Thyroid gland (tissue), 4 donors: ENCODE measurements around the gene ARHGAP10. TPM values are rescaled to one million over a fixed set of nuclear protein-coding genes. Genes with fewer than 3 reads are reported as not detected.

Experiments
- DNase-seq, 2 donors: peaks; one replicate each; pipeline ENCODE4 v3.0.0-alpha.2; 2019
- H3K27ac ChIP-seq, 3 donors: fragments of 200-600 bp; sonication (generic); 1 replicate in 2 of 3; 2 replicates in 1 of 3; pipeline ENCODE4 v1.5.1; 2016 to 2019; ENCODE audit warnings: mild to moderate bottlenecking in 1 of 3, moderate library complexity in 1 of 3
- H3K27me3 ChIP-seq: fragments of 200-600 bp; sonication (generic); one replicate; pipeline ENCODE4 v1.5.1; 2019
- H3K36me3 ChIP-seq, 2 donors: fragments of 200-600 bp; sonication (generic); one replicate each; pipeline ENCODE4 v1.5.1; 2016 to 2019
- H3K4me1 ChIP-seq, 2 donors: fragments of 200-600 bp; sonication (generic); one replicate each; pipeline ENCODE4 v1.5.1; 2017 to 2019
- H3K4me3 ChIP-seq, 3 donors: fragments of 200-600 bp; sonication (generic); replicated peaks in 1 of 3; 1 replicate in 2 of 3; 2 replicates in 1 of 3; pipeline ENCODE4 v1.5.1; 2016; ENCODE audit warnings: mild to moderate bottlenecking in 1 of 3
- H3K9me3 ChIP-seq: fragments of 200-600 bp; sonication (generic); one replicate; pipeline ENCODE4 v1.5.1; 2017
- POLR2A ChIP-seq, 2 donors: fragments of 450-650 bp; IDR thresholded peaks; one replicate each; pipeline ENCODE4 v1.6.1; 2017; ENCODE audit warnings: antibody characterized with exemption in 2 of 2, mild to moderate bottlenecking in 2 of 2, moderate library complexity in 1 of 2
- WGBS, 2 donors: methylation state at CpG; one replicate each; pipeline ENCODE4 v1.1.5; 2017; 5-methylcytosine and 5-hydroxymethylcytosine counted together
- intact Hi-C: fragments of 100-400 bp; cut with DNase I; formaldehyde crosslinking; loops from one replicate; pipeline ENCODE4 v1.15.1; 2023
- total RNA-seq, 4 donors: library from RNA; depleted of rRNA; stranded (reverse); fragments of >200 nt; gene quantifications; one replicate each; pipeline ENCODE4 v1.2.3, GENCODE V29; 2016
- TF ChIP-seq, protein P1 (sequence below), 6 experiments: fragments of 200-600 bp in 3 of 6; fragments of 450-650 bp in 3 of 6; sonication (generic) in 3 of 6; IDR thresholded peaks; one replicate each; pipeline ENCODE4 v1.5.1; 2016 to 2019; ENCODE audit warnings: antibody characterized with exemption in 6 of 6, mild to moderate bottlenecking in 2 of 6, inconsistent platforms in 1 of 6, moderate library complexity in 1 of 6

The ARHGAP10 gene
- total RNA-seq, 4 donors from 2014 or later: 39.5 to 78.4 (median 42.0) TPM

DNA sequence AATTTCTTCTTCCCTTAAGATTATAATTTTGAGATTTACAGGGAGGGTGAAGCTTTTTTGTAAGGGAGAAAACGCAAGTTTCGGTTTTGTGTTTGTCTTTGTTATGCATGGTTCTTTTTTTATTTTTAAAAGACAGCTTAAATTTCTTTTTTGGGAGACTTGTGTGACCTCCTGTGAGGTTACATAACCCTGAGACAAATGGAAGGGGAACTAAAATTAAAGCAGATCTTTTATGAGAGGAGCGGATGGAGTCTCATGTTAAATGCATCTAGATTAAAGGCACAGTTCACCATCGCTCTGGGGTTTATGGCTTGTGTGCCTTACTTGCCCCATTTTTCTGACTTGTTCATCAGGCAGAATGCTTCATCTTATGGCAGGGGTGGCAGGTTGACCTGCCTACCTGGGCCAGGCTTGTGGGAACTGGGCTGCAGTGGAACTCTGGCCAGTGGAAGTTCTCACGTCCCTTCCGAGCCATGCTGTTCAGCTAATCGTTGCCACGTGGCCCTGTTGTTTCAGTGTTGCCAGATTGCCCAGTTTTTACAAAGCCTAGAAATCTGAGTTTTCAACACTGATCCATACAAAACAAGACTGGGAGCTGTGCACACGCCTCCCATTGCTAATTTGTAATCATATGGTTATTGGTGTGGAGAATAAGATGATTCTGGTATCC is 291.8 kb downstream of the ARHGAP10 start:
- intact Hi-C loops: no loop called here
- no peak for DNase-seq
- Histone ChIP-seq H3K36me3 (no peaks in the 10 kb centered on the region), H3K9me3 (no peaks in the 10 kb centered on the region), H3K4me3 (no peak overlapping the region), H3K27me3 (no peaks in the 10 kb centered on the region), H3K27ac (no peak overlapping the region), H3K4me1 (peaks cover 7% of the 10 kb centered on the region in 2 donors)
- WGBS, 2 donors: 86 to 91% methylated on average over 9 of the region's 9 CpGs
- no peak for TF ChIP-seq POLR2A (IDR thresholded peaks at IDR 0.05)
- TF ChIP-seq, protein P1, sequence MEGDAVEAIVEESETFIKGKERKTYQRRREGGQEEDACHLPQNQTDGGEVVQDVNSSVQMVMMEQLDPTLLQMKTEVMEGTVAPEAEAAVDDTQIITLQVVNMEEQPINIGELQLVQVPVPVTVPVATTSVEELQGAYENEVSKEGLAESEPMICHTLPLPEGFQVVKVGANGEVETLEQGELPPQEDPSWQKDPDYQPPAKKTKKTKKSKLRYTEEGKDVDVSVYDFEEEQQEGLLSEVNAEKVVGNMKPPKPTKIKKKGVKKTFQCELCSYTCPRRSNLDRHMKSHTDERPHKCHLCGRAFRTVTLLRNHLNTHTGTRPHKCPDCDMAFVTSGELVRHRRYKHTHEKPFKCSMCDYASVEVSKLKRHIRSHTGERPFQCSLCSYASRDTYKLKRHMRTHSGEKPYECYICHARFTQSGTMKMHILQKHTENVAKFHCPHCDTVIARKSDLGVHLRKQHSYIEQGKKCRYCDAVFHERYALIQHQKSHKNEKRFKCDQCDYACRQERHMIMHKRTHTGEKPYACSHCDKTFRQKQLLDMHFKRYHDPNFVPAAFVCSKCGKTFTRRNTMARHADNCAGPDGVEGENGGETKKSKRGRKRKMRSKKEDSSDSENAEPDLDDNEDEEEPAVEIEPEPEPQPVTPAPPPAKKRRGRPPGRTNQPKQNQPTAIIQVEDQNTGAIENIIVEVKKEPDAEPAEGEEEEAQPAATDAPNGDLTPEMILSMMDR (IDR thresholded peaks at IDR 0.05): no peak

DNA sequence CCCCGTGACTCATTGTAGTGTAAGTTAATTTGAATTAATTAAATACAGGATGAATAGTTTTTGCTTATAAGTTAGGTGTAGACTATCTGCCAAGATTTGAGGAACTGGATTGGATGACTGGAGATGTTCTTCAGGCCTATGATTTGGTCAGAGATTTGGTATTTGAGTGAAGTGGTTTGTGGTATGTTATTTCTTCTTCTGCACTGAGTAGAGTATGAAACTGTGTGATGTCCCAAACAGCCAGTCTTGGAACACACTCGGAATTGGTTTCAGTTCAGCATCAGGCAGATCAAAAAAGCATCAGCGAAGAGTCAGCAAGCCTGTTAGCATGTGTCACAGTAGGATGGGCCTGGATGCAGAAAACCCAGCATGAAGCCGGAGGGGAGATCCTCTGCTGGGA is 294.1 kb downstream of the ARHGAP10 start:
- intact Hi-C loops: no loop called here

DNA sequence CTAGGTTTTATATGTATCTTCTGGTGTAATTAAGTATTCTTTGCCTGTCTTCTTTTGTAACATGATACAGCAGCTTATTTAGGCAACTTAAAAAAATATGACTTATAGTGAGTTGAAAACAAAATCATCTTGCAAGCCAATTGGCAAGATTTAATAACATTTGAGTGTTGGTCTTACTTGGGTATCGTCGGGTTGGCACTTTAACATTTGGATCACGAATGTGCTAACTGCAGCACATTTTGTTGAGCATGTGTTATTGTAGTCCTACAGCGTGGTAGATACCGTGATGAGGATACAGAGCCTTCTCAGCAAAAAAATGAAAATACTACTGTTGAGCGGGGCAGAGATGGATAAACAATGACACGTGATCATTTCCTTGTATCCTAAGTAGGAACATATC is 295.3 kb downstream of the ARHGAP10 start:
- H3K4me3 ChIP-seq: no peak overlapping the region
- 95 to 96% methylated on average over 7 of the region's 7 CpGs for WGBS, 2 donors
- no peak for DNase-seq
- intact Hi-C loops: no loop called here
- no peak for TF ChIP-seq POLR2A (IDR thresholded peaks at IDR 0.05)
- H3K9me3 ChIP-seq: no peaks in the 10 kb centered on the region
- no peak overlapping the region for H3K27ac ChIP-seq
- no peaks in the 10 kb centered on the region for H3K27me3 ChIP-seq
- no peaks in the 10 kb centered on the region for H3K4me1 ChIP-seq
- no peaks in the 10 kb centered on the region for H3K36me3 ChIP-seq

More for the DNA sequence above, 294.1 kb downstream of the ARHGAP10 start:
- H3K27me3 ChIP-seq: no peaks in the 10 kb centered on the region
- no peak overlapping the region for H3K4me3 ChIP-seq
- TF ChIP-seq, protein P1 (IDR thresholded peaks at IDR 0.05): no peak
- no peak for TF ChIP-seq POLR2A (IDR thresholded peaks at IDR 0.05)
- 82 to 87% methylated on average over 4 of the region's 4 CpGs for WGBS, 2 donors
- H3K36me3 ChIP-seq: no peaks in the 10 kb centered on the region
- H3K27ac ChIP-seq: no peak overlapping the region
- H3K9me3 ChIP-seq: no peaks in the 10 kb centered on the region
- DNase-seq: no peak
- no peaks in the 10 kb centered on the region for H3K4me1 ChIP-seq

DNA sequence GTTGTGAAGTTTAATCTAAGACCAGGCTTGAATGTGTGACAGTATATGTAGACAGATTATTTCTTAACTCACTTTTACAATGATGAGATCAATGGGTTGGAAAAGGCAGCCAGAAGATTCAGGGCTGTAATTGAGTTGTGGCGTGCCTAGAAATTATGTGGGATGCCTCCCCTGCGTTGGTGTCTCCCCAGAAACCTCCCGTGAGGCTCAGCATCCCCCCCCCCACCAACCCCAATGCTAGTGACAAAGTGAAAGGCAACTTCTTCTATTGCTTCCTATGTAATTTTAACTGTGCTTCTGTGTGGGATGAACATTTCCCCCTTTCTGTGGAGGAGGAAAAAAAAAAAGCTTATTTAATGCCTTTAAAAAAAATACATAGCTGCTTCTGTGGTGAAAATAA is 297.9 kb downstream of the ARHGAP10 start:
- Histone ChIP-seq H3K4me1 (peaks cover 3 to 5% of the 10 kb centered on the region in 2 donors), H3K9me3 (no peaks in the 10 kb centered on the region), H3K36me3 (no peaks in the 10 kb centered on the region), H3K27ac (no peak overlapping the region), H3K4me3 (no peak overlapping the region), H3K27me3 (no peaks in the 10 kb centered on the region)
- intact Hi-C loops: no loop called here
- WGBS, 2 donors: 92 to 99% methylated on average over 3 of the region's 3 CpGs
- no peak for DNase-seq
- TF ChIP-seq, protein P1 (IDR thresholded peaks at IDR 0.05): no peak
- no peak for TF ChIP-seq POLR2A (IDR thresholded peaks at IDR 0.05)

DNA sequence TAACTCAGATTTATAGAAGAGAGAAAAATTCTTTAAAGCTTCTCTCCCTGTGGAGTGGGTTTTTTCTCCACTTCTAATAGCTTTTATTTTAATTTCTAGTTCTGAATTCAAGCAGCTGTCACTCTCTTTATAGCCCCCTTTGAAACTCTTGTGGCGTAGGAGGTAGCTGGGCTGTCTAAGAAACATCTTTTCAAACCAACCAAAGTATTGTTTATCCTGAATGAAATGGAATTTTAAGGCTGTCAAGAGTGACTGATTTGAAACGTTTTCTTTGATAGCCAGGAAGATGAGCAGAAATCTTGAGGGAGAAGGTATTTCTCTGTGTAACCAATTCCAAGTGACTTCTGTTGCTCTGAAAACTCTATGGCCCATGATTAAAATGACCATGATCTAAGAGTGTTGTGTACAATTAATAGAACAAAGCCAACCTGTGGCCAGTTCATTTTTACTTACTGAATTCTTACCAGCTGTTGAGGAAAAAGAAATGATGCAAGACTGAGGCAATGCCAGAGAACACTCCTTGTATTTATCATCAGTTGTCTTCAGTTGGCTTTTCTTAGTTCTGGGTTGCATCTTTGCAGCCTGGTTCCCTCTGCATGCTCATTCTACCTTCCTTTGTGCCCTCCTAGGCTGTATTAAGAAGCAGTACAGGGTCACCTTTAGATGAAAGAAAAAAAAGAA is 298.4 kb downstream of the ARHGAP10 start:
- Histone ChIP-seq H3K4me1 (peaks cover 8 to 10% of the 10 kb centered on the region in 2 donors), H3K27me3 (no peaks in the 10 kb centered on the region), H3K27ac (no peak overlapping the region), H3K9me3 (no peaks in the 10 kb centered on the region), H3K36me3 (no peaks in the 10 kb centered on the region), H3K4me3 (no peak overlapping the region)
- no peak for DNase-seq
- intact Hi-C loops: no loop called here
- WGBS, 2 donors: 79 to 87% methylated on average over 2 of the region's 2 CpGs
- no peak for TF ChIP-seq POLR2A (IDR thresholded peaks at IDR 0.05)
- TF ChIP-seq, protein P1 (IDR thresholded peaks at IDR 0.05): no peak
